Bone marrow (tissue), 2 donors: ENCODE results near the gene RBBP4.
"Not testable (repeated sequence)": the region's sequence is repeated elsewhere in the genome, so short reads cannot be mapped to it uniquely, and the experiment has no call there.

Source experiments
- DNase-seq, 2 donors: peaks; one replicate each; lab custom pipeline; 2025; lab: John Stamatoyannopoulos, UW

RBBP4 gene

DNA sequence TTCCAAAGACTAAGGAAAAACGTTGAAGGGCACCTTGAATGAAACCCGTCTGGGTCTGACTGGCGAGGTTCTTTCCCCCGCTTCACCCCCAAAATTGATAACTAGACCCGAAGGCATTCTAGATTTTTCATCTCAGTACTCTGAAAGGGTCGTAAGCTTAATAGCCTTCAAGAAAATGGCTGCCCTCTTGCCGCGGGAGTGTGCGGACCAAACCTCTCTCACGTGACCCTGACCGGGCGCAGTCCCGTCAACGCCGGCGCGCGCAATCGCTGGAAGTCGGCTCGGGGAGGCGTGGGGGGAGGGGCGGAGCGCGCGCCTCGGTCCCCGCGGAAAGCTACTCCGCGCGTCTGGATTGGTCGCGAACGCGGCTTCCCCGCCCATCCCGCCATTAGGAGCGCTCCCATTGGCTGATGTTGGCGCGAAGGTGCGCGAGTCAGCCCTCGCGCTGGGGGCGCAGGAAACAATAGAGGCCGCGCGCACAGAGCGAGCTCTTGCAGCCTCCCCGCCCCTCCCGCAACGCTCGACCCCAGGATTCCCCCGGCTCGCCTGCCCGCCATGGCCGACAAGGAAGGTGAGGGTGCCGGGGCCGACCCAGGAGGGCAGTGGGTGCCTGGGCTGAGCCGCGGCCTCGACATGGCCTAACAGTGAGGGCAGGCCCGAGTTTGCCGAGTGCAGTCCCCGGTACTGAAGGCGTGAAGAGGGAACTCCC lies at the start of gene RBBP4:
TSS of gene RBBP4 (plus strand) at position 457 of the 709 bp plus-strand sequence. CDS start at position 556, 99 bp downstream.
- peak; percentile 89 to 91 for DNase-seq

DNA sequence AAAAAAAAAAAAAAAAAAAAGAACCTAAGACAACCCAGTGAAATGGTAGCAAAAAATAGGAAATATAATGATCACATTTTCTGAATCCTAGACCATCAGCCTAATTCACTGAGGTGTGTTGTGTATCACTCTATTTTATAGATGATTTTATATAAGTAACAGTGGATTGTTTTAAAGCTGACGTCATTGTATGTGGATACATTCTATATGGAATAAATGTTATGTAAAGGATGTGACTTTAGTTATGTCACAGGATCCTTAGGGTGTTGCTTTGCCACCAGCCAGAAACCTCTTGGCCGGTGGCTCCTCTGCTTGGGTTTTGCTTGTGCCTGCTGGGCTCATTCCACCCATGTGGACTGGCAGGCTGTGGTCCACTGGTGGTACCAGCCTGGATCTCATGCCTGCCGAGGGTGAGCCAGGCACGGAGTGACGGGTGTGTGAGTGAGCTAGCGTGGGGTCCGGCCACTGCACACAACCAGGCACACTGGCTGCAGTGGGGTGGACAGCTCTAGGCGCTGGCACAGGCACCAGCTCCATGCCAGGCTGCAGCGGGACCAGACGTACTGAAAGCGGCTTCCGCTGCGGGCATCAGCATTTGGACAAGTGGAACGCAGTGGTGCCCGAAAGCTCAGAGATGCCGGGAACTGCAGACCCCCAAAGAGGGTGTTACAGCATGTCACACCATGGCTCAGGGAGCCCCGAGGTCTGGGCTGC lies 45.1 kb upstream of the RBBP4 start:
- DNase-seq: no peak

DNA sequence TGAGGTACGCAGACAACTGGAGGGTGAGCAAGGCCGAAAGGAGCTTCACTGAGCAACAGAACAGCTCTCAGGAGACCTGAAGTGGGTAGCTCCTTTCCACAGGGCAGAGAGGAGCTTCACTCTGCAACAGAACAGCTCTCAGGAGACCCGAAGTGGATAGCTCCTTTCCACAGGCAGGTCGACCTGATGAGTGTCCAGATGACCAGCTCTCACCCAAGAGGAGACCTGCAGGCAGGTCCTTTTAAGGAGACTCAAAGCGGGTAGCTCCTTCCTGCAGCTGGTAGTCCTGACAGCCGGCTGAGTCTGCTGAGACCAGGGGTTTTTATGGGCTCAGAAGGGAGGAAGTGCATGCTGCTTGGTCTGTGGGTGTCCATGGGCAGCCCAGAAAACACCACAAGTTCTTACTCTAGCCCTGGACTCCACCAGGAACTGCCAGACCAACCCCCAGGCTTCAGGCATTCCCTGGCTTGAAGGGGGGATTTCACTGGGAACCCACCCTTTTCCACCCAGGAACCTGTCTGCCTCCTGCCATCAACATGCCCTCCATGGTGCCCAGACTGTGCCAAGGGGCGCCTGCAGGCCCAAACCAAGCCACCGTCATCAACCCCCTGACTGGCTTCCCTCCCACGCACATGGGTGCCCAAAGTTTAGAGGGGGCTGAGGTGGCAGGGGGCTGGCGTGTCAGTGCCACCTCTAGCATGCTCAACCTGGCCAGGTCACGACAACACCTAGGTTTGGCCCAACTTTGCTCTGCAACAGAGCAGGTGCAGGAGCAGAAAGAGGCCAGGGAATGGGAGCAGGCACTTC lies 44.2 kb upstream of the RBBP4 start:
- DNase-seq: no peak

DNA sequence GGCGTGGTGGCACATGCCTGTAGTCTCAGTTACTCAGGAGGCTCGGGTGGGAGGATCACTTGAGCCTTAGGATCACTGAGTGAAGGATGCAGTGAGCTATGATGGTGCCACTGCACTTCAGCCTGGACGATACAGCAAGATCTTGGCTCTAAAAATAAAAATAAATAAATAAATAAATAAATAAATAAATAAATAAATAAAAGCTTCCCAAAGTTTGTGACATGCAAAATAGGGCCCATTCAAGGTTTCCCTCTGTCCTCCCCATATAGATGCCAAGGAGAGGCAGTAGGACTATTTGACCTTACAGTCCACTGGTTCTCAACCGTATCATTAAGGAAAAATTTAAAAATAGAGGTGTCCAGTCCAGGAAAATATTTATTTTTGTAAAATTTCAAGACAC lies 41.8 kb upstream of the RBBP4 start:
- DNase-seq: no peak

DNA sequence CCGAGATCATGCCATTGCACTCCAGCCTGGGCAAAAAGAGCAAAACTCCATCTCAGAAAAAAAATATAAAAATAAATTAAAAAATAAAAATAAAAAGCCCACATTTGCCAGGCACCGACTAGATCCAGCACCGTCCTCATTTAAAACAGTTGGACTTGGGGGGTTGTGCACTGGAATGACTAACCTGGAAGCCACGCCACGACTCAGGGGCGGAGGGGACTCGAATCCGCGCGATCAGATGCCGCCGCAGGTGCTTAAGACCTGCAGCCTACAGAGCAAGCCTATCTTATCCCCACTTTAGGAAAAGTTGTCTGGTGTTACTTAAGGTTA lies 39.2 kb upstream of the RBBP4 start:
- DNase-seq: no peak

DNA sequence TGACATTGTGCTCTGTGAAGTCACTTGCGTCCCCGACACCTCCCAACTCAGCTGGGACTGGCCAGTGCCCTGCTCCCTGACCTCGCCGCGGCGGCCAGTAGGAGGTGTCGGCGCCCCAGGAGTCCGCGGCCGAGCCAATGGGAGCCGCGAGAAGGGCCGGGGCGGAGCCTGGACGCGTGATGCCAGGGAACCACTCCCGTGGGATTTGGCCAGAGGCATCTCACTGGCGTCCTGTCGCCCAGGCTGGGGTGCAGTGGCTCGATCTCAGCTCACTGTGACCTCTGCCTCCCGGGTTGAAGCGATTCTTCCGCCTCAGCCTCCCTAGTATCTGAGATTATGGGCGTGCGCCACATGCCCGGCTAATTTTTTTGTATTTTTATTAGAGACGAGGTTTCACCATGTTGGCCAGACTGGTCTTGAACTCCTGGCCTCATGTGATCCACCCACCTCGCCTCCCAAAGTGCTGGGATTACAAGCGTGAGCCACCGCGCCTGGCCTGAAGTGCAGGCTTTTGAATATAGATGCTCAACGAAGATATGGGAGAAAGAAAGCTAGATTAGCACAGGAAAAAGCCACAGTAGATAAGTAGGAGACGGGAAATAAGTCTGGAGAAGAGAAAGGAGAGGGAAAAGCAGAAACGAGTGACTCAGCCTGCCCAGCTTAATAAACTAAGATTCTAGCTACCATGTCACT lies 38.7 kb upstream of the RBBP4 start:
- peak; percentile 24 to 44 for DNase-seq

DNA sequence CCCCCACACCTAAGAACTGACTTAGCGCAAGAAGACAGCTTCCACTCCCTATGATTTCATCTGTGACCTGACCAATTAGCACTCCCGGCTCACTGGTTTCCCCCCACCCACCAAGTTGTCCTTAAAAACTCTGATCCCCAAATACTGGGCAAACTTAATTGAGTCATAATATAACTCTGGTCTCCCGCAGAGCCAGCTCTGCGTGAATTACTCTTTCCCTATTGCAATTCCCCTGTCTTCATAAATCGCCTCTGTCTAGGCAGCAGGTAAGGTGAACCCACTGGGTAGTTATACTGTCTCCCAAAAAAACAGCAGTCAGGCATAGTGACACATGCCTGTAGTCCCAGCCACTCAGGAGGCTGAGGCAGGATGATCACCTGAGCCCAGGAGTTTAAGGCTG lies 37.5 kb upstream of the RBBP4 start:
- DNase-seq: no peak

DNA sequence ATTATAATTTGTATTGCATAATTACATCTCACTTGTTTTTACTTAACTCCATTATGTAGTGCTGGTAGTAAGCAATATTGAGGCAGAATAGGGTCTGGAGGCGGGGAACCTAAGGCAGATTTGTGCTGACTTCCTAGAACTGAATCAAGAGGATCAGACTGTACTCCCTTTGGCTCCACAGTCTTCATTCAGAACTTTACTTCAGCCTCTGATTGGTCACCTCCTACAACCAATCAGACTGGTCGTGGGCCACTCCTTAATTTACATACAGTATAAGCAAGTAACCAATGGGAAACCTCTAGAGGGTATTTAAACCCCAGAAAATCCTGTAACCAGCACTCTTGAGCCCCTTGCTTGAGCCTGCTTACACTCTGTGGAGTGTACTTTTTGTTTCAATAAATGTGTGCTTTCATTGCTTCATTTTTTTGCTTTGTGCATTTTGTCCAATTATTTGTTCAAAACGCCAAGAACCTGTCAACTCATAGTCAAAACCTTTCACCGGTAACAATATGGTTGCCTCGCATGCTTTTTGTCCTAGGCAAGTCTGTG lies 32.3 kb upstream of the RBBP4 start:
- no peak for DNase-seq

DNA sequence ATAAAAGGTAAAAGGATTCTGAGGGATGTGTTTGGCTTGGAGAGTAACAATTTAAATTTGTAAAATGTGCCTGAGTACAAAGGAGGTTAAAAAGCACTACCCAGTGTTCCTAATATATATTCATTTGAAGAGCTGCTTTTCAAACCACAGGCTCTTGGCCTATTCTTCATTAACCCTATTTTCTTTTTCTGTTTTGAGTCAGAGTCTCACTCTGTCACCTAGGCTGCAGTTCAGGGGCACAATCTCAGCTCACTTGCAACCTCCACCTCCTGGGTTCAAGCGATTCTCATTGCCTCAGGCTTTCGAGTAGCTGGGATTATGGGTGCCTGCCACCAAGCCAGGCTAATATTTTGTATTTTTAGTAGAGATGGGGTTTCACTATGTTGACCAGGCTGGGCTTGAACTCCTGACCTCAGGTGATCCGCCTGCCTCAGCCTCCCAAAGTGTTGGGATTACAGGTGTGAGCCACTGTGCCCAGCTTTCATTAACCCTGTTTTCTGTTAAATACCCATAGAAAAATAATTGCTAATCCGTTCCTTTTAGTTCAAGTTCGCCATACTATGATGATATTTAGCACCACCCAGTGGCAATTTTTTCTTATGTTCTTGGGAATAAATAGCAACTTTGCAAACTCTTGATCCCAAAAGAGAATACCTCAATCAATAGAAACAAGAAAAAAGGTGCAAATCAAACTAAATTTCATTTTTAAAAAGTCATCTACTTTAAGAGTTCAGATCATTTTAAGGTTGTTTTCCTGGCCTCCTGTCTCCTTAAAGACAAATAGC lies 31.1 kb upstream of the RBBP4 start:
- no peak for DNase-seq

DNA sequence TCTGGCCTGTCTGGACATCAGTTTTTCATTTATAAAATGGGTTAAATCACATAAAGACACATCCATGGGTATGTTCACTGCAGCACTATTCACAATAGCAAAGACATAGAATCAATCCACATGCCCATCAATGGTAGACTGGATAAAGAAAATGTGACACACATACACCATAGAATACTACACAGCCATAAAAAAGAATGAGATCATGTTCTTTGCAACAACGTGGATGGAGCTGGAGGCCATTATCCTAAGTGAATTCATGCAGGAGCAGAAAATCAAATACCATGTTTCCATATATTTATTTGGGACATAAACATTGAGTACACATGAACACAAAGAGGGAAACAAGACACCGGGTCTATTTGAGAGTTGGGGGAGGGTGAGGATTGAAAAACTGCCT lies 28.8 kb upstream of the RBBP4 start:
- no peak for DNase-seq

DNA sequence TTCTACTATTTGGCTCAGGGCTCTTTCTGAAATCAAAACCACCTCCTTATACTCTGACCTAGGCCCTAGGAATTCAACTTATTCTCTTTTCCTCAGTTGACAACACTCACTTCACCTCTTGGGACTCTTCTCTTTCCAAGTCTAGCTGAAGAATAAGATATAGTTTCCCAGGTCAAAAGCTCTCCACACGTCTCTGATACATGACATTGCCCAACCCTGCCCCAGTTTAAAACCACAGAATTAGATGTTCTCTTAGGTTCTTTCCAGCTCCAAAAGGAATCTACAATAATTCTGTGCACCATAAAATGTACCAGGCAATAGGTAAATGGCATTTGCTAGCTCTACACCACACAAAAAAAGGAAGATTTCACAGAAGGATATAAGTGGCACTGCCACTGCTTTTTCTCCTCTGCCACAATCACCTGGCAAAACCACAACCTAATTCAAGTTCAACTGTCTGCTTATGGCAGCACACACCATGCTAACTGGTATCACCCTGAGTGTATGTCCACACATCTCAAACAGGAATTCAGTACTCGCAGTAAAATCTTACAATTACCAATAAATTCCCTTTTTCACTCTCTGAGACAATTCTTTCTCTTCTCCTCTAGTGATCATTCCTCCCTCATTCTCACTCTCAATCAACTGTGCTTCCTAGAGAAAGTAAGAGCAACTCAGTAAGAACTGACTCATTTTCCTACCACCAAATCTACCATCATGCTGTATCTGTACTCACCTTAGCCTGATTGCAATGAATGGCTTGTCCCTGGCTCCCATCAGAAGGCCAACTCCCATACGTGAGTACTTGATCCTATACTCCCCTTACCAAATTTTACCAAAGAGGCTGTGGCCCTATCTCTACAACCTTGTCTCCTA lies 28.0 kb upstream of the RBBP4 start:
- no peak for DNase-seq

DNA sequence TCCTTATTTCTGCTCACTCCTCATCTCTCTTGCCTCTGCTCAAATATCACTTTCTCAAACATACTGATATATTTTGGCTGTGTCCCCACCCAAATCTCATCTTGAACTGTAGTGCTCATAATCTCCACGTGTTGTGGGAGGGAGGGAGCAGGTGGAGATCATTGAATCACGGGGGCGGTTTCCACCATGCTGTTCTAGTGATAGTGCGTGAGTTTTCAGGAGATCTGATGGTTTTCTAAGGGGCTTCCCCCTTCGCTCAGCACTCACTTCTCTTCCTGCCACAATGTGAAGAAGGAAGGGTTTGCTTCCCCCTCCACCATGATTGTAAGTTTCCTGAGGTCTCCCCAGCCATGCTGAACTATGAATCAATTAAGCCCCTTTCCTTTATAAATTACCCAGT lies 27.2 kb upstream of the RBBP4 start:
- peak in 1 of 2 donors; percentile 39 for DNase-seq

DNA sequence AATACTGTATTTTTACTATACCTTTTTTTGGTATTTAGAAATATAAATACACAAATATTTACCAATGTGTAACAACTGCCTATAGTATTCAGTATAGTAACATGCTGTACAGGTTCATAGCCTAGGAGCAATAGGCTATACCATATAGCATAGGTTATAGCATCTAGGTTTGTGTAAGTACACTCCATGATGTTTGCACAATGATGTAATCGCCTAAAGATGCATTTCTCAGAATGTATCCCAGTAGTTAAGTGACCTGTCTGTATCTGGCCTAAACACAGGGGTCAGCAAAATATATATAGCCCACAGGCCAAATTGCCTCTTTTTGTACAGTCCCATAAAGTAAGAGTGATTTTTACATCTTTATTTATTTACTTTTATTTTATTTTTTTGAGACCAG lies 24.8 kb upstream of the RBBP4 start:
- no peak for DNase-seq

DNA sequence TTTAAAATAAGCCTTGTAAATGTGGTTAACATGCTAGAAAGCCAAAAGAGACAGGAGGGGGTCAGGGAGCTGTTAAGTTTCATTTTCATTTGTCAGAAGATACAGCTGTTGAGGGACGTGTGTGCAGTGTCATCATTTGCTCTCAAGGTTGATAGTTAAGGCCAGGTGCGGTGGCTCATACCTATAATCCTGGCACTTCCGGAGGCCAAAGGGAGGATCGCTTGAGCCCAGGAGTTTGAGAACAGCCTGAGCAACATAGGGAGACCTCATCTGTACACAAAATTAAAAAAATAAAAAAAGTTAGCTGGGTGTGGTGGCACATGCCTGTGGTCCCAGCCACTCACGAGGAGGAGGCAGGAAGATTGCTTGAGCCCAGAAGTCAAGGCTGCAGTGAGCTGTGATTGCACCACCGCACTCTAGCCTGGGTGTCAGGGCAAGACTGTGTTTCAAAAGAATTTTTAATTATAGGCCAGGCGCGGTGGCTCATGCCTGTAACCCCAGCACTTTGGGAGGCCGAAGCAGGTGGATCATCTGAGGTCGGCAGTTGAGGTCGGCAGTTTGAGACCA lies 23.3 kb upstream of the RBBP4 start:
- peak in 1 of 2 donors; percentile 63 for DNase-seq

DNA sequence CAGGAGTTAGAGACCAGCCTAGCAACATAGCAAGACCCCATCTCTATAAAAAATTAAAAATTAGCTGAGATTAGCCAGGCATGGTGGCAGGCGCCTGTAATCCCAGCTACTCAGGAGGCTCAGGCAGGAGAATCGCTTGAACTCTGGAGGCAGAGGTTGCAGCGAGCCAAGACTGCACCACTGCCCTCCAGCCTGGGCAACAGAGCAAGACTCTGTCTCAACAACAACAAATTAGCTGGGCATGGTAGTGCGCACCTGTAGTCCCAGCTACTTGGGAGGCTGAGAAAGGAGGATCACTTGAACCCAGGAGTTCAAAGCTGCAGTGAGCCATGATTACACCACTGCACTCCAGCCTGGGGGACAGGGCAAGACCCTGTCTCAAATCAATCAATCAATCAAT lies 20.8 kb upstream of the RBBP4 start:
- not testable (repeated sequence) for DNase-seq

DNA sequence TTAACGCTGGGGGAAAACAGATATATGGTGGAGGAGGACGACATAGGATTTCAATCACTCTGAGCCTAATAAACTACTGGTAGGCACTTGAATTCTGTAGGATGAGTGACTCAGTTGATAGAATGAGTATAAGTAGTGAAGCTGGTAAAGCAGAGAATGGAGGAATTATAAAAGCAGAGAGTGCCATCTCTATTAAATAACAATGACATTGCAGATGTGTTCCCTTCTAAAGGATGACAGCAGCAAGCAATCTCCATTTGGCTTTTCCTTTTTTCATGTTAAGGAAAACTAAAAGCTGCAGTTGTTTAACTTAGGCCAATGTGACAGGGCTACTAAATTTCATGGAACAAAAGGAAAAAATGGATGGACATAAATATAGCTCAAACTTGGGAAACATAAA lies 18.2 kb upstream of the RBBP4 start:
- DNase-seq: no peak

DNA sequence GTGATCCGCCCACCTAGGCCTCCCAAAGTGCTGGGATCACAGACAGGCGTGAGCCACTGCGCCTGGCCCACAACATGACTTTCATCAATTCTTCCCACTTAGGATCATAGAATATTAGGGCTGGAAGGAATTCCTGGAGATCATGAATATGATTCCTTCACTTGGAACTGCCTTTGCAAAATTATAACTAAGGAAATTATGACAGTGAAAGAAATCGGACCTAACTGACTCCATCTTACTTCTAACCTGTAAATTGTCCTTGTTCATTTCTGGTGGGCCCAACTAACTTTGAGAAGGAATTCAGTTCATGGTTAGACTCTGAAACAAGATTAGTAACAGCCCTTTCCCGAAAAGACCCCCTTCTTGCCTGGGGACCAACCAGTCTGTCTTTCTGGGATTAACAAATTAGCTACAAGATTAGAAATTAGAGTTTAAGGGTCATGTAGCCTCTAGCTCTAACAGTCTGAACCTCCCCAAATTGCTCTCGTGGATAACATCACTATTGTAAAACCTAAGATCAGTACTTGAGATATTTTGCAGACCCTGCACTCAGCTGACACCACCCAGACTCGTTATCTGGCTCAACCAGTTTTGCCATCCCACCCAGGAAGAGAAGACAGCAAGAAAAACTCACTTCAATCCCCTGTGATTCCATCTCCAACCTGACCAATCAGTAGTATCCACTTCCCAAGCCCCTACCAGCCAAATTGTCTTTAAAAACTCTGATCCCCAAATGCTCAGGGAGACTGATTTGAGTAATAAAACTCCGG lies 15.3 kb upstream of the RBBP4 start:
- DNase-seq: no peak

DNA sequence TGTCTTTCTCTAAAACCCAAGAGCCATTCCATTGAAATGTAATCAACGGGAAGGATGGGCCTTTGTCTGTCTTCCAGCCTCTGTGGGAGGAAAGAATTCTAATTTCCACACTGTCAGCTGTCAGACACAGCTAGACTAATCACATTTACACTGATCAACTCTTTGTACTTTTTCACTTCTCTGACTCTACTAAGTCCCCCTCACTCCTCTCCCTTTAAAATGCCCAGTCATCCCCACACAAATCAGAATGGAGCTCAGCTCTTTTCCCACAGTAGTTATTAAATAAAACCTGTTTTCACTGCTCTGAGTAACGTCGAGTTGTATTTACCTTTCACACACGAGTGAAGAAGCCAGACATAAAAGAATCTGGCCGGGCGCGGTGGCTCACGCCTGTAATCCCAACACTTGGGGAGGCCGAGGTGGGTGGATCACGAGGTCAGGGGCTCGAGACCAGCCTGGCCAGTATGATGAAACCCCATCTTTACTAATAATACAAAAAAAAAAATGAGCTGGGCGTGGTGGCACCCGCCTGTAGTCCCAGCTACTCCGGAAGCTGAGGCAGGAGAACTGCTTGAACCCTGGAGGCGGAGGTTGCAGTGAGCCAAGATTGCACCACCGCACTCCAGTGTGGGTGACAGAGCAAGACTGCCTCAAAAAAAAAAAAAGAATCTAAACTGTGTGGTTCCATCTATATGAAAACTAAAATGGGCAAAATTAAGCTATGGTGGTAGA lies 13.9 kb upstream of the RBBP4 start:
- no peak for DNase-seq
